Activated naive CD4-positive, alpha-beta T cell treated with anti-CD3 and anti-CD28 coated beads, Interleukin-2, amount 10 ng/mL, durations not matched to agents 7 days and 5 days (primary cell): ENCODE results near the gene SERPINE3.

Experiments
- CTCF ChIA-PET: fragments of 350-600 bp; sonication (Branson Sonifier 250); formaldehyde crosslinking; loops from one replicate; lab custom pipeline; 2021; ENCODE audit warnings: antibody characterized with exemption; lab: Charles Lee
- DNase-seq: peaks from one replicate; pipeline ENCODE4 v3.0.0-alpha.2; 2020
- H3K27ac Mint-ChIP-seq: one replicate; pipeline ENCODE4 v1.8.0; 2021; ENCODE audit warnings: mild to moderate bottlenecking, moderate library complexity, mixed read lengths
- H3K27me3 Mint-ChIP-seq: one replicate; pipeline ENCODE4 v1.8.0; 2021; ENCODE audit warnings: mild to moderate bottlenecking, mixed read lengths
- H3K36me3 Mint-ChIP-seq: one replicate; pipeline ENCODE4 v1.8.0; 2021; ENCODE audit warnings: mixed read lengths
- H3K4me1 Mint-ChIP-seq: one replicate; pipeline ENCODE4 v1.8.0; 2021; ENCODE audit warnings: mixed read lengths
- H3K4me3 Mint-ChIP-seq: one replicate; pipeline ENCODE4 v1.8.0; 2021; ENCODE audit warnings: mild to moderate bottlenecking, moderate library complexity, mixed read lengths
- H3K9me3 Mint-ChIP-seq: one replicate; pipeline ENCODE4 v1.8.0; 2021; ENCODE audit warnings: mixed read lengths

The SERPINE3 gene

DNA sequence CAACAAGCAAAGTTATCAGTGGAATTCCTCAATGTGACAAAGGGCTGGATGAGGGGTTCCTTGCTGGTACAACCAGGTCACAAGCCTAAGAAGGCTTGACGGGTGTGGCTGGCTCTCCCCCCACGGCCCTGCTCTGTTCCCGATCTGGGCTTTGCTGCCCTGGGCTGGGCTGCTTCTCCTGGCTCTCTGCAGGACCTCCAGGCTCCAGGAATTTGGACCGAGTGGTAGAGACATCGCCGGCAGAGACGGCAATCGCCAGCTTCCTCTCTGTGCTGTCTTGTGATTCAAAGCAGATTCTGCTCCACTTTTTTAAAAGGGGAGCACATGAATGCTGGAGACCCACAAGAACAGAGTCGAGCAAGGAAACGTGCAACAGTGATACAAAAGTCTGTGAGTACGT is at the start of gene SERPINE3:
TSS of gene SERPINE3 (plus strand) at position 338 of the 400 bp plus-strand sequence. CDS start 1,401 bp downstream, outside the sequence.
- Mint-ChIP-seq H3K9me3 (no peaks in the 10 kb centered on the region), H3K4me3 (no peak within 1 kb of the TSS), H3K27me3 (peaks cover 4% of the 10 kb centered on the region), H3K27ac (no peak within 1 kb of the TSS), H3K36me3 (no peaks in the 10 kb centered on the region), H3K4me1 (peaks cover 5% of the 10 kb centered on the region)
- DNase-seq: no peak
- CTCF ChIA-PET: no interaction called here

DNA sequence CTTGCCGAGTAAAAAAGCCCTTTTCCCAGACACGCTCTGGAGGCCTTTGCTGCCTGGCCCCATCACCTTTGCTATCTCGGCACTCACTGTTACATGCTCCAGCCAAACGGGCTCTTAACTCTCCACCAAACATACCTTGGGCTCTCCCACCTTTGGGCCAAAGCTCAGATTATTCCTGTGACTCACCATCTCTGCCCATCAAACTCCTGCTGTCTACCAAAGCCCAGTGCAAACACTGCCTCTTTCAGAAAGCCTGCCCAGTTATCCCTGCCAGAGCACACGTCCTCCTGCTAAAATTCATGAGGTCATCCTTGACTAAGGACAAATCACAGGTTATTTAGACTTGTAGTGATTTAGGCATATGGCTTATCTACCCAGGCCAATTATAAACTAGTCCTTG is 48.1 kb upstream of the SERPINE3 start:
- no peaks in the 10 kb centered on the region for H3K9me3 Mint-ChIP-seq
- peaks cover 15% of the 10 kb centered on the region for H3K27me3 Mint-ChIP-seq
- H3K36me3 Mint-ChIP-seq: no peaks in the 10 kb centered on the region
- H3K4me1 Mint-ChIP-seq: peaks cover 2% of the 10 kb centered on the region
- no peak for DNase-seq
- no peak overlapping the region for H3K4me3 Mint-ChIP-seq
- no peak overlapping the region for H3K27ac Mint-ChIP-seq
- CTCF ChIA-PET: interaction anchor here (0.6 to 1.1 kb wide), 2 partner anchors 506 to 1068 kb away, joined by 3 read pairs; no protein-coding TSS in a partner anchor

DNA sequence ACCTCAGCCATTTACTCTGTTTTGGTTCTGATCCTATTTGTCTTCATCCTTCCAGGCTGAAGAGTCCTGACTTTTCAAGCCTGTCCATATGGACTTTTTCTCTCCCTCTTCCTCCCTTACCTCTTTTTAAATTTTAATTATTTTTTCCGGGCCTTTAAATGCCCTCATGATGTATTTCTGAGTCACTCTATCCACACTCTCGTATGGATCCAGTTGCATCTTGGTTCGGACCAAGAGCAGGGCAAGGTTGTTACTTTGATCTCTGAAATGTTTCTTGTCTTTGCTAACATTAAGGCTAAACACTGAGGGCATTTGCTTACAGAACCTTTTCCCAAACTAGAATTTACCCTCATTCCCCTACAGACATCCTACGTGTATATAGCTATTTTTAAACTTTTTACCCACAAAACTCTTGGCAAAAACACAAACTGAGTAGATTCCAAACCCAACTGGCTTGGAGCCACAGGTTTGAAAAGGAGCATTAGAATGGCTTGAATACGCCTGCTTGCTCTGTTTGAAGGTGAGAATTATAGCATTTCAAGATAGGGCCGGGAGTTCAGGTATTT is 47.4 kb upstream of the SERPINE3 start:
- no peaks in the 10 kb centered on the region for H3K4me1 Mint-ChIP-seq
- no peak overlapping the region for H3K27ac Mint-ChIP-seq
- DNase-seq: no peak
- no peaks in the 10 kb centered on the region for H3K9me3 Mint-ChIP-seq
- peaks cover 15% of the 10 kb centered on the region for H3K27me3 Mint-ChIP-seq
- H3K4me3 Mint-ChIP-seq: no peak overlapping the region
- H3K36me3 Mint-ChIP-seq: no peaks in the 10 kb centered on the region
- CTCF ChIA-PET: no interaction called here

DNA sequence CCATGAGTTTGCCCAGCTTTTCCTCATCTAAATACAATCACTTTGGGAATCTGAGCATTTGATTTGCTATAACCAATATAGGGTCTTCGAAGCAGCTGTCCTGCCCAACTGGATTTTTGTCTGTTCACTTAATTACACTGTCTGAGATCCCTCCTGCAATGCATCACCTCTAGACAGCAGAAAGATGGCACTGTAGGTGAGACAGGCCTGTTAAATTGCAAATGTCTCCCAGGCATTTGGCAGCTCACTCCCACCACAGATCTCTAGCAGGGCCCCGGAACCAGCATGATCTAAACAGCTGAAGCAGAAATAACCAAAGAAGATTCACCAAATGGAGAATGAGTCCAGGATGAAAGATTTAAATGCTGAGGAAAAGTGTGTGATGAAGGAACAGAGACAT is 41.9 kb upstream of the SERPINE3 start:
- CTCF ChIA-PET: interaction anchor here (0.7 to 3.2 kb wide), 4 partner anchors 11 to 500 kb away, joined by 3 to 16 read pairs (median 4); no protein-coding TSS in a partner anchor
- Mint-ChIP-seq H3K36me3 (no peaks in the 10 kb centered on the region), H3K9me3 (no peaks in the 10 kb centered on the region), H3K27me3 (peaks cover 4% of the 10 kb centered on the region), H3K4me3 (no peak overlapping the region), H3K4me1 (no peaks in the 10 kb centered on the region), H3K27ac (no peak overlapping the region)
- no peak for DNase-seq

DNA sequence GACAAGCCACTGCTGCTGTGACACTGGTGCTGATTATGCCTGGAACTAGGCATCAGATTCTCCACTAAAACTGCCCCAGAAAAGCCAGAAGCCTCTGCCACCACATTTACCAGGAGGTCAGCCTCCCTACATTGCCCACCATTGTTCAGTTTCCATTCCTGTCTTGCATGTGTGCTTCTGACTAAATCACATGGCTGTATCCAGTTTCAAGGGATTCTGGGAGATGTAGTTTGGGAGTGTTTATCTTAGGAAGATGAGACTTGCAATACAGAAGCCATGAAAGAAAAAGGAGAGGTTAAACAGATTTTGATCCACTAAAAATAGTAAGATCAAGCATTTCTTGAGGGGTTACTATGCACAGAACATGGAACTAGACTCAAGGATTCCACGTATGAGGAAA is 40.7 kb upstream of the SERPINE3 start:
- Mint-ChIP-seq H3K27ac (no peak overlapping the region), H3K36me3 (no peaks in the 10 kb centered on the region), H3K4me1 (no peaks in the 10 kb centered on the region), H3K27me3 (no peaks in the 10 kb centered on the region), H3K9me3 (no peaks in the 10 kb centered on the region), H3K4me3 (no peak overlapping the region)
- DNase-seq: no peak
- CTCF ChIA-PET: interaction anchor here (1.3 to 1.6 kb wide), 2 partner anchors 11 to 12 kb away, joined by 3 to 5 read pairs; no protein-coding TSS in a partner anchor

DNA sequence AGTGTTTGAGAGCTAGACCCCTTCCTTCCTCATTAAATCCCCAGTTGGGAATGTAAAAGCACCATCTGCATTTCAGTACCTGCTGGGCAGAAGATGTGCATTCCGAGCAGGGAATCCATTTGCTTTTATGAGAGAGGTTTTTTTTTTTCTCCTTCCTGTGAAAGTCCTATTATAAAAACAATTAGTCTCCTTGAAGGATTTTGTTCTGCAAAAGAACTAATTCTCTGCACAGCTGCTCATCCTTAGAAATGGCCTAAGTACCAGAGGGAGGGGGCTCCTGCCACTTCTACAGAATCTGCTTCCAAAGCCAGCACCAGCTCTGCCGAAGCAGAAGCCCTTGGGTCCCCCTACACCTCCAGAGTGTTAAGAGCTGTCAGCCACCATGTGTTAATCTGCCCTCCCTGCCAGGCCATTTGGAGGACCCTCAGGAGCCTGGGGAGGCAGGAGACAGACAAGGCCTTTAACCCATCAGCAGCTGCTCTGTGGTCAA is 36.4 kb upstream of the SERPINE3 start:
- no peak overlapping the region for H3K4me3 Mint-ChIP-seq
- no peak for DNase-seq
- CTCF ChIA-PET: interaction anchor here (0.5 kb wide), 1 partner anchor 439 kb away, joined by 3 read pairs; no protein-coding TSS in a partner anchor
- H3K36me3 Mint-ChIP-seq: no peaks in the 10 kb centered on the region
- no peak overlapping the region for H3K27ac Mint-ChIP-seq
- H3K9me3 Mint-ChIP-seq: no peaks in the 10 kb centered on the region
- H3K4me1 Mint-ChIP-seq: no peaks in the 10 kb centered on the region
- H3K27me3 Mint-ChIP-seq: peaks cover 3% of the 10 kb centered on the region

DNA sequence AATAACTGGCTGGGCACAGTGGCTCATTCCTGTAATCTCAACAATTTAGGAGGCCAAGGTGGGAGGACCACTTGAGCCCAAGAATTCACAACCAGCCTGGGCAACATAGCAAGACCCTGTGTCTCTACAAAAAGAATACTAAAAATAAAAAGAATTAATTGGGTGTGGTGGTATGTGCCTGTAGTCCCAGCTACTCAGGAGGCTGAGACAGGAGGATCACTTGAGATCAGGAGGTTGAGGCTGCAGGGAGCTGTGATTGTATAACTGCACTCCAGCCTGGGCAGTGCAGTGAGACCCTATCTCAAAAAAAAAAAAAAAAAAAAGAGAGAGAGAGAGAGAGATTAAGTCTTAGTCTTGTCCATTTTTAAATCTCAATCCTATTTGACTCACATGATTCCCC is 35.6 kb upstream of the SERPINE3 start:
- H3K4me1 Mint-ChIP-seq: no peaks in the 10 kb centered on the region
- CTCF ChIA-PET: no interaction called here
- peaks cover 8% of the 10 kb centered on the region for H3K27me3 Mint-ChIP-seq
- no peaks in the 10 kb centered on the region for H3K36me3 Mint-ChIP-seq
- H3K4me3 Mint-ChIP-seq: no peak overlapping the region
- DNase-seq: no peak
- H3K27ac Mint-ChIP-seq: no peak overlapping the region
- no peaks in the 10 kb centered on the region for H3K9me3 Mint-ChIP-seq

DNA sequence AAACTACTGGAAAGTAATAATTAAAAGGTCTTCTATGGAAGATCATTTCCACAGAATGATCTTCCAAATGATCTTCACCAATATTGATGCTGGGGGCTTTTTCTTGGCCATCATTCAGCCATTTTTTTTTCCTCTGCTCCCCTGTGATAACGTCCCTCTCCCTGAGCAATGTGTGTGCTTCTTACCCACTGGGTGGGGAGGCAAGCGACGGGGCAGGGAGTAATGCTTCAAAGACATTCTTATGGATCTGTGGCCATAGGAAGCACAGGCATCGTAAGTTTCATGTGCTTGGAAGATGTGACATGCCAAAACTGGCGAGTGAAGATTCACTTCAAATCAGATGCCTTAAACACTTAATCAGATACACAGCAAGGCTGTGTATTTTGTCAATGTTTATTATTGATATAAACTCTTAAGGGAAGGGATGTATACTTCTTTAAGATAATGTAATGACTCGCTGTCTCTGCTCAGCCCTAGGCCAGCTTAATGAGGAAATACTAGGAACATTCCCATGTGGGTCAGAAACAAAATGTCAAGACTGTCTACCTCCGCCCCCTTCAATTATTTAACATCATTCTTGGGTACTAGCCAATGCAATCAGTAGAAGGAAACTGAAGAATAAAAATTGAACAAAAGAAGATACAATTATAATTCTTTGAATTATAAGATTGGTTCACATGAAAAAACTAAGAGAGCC is 34.1 kb upstream of the SERPINE3 start:
- DNase-seq: no peak
- Mint-ChIP-seq H3K27me3 (peaks cover 10% of the 10 kb centered on the region), H3K9me3 (no peaks in the 10 kb centered on the region), H3K27ac (no peak overlapping the region), H3K4me1 (no peaks in the 10 kb centered on the region), H3K36me3 (no peaks in the 10 kb centered on the region), H3K4me3 (no peak overlapping the region)
- CTCF ChIA-PET: no interaction called here

DNA sequence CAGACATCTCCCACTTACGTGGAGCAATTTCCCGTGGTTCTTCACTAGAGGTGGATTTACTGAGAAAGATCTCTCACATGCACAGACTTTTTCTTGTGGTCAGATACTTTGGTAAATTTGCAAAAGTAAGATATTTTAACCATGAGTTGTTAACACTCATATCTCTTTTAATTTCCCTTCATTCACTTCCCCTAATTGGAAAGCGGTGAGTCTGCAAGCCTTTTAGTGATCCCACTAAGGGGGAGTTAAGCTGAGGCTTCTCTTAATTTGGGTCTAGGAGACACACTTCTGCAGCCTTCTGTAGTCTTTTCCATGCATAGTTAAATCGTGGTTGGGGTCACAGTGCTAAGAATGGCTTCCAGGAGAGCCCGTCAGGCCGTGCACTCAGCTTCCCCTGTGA is 30.7 kb upstream of the SERPINE3 start:
- H3K9me3 Mint-ChIP-seq: no peaks in the 10 kb centered on the region
- H3K4me3 Mint-ChIP-seq: no peak overlapping the region
- DNase-seq: no peak
- peaks cover 19% of the 10 kb centered on the region for H3K27me3 Mint-ChIP-seq
- H3K27ac Mint-ChIP-seq: no peak overlapping the region
- no peaks in the 10 kb centered on the region for H3K4me1 Mint-ChIP-seq
- CTCF ChIA-PET: interaction anchor here (1.0 to 1.2 kb wide), 2 partner anchors 22 to 183 kb away, joined by 3 to 4 read pairs; no protein-coding TSS in a partner anchor
- no peaks in the 10 kb centered on the region for H3K36me3 Mint-ChIP-seq

DNA sequence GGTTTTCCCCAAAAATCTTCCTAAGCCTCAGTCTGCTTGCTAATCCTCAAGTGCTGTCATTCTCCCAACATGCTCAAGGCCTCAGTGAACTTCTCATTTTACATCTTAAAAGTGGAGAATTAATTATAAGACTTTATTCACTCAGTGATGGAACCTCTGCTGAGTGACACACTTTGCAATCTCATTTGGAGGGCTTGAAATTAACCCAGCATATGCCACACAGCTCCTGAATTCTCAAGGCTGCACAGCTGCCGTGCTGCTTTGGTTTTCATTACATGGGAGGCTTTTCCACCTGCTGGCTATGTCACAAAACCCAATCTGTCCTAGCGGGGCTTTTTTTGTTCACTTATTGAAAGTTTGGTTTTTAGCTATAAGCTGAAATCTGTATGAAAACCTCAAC is 28.3 kb upstream of the SERPINE3 start:
- DNase-seq: no peak
- H3K27ac Mint-ChIP-seq: no peak overlapping the region
- H3K4me3 Mint-ChIP-seq: no peak overlapping the region
- H3K9me3 Mint-ChIP-seq: no peaks in the 10 kb centered on the region
- H3K4me1 Mint-ChIP-seq: no peaks in the 10 kb centered on the region
- peaks cover 20% of the 10 kb centered on the region for H3K27me3 Mint-ChIP-seq
- CTCF ChIA-PET: interaction anchor here (1.0 kb wide), 1 partner anchor 25 kb away, joined by 3 read pairs; no protein-coding TSS in a partner anchor
- no peaks in the 10 kb centered on the region for H3K36me3 Mint-ChIP-seq

DNA sequence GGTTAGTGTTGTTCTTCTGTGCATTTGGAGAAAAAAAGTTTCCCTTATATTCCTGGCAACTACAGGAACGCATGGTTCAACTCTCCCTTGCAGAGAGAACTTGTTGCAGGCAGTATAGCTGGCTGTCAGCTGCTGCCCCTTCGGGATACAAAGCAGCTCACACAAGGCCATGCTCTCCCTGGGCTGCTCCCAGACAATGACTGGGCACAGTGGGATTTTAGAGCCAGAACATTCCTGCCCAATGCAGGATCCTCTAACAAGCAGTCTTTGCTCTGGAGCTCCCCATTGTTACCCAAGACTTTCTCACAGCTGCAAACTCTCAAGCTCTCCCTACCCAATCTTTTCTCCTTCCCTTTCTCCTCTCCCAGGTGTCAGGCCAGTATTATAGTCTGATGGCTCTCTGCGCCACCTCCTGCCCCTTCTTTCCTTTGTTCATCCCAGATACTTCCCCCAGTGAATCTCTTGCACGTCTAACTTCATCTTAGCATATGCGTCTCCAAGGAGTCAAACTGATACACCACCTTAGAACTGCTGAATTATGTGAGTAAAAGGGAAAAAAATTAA is 27.5 kb upstream of the SERPINE3 start:
- CTCF ChIA-PET: interaction anchor here (1.0 kb wide), 1 partner anchor 26 kb away, joined by 3 read pairs; no protein-coding TSS in a partner anchor
- DNase-seq: no peak
- Mint-ChIP-seq H3K27me3 (peaks cover 20% of the 10 kb centered on the region), H3K27ac (no peak overlapping the region), H3K9me3 (no peaks in the 10 kb centered on the region), H3K36me3 (no peaks in the 10 kb centered on the region), H3K4me1 (no peaks in the 10 kb centered on the region), H3K4me3 (no peak overlapping the region)

DNA sequence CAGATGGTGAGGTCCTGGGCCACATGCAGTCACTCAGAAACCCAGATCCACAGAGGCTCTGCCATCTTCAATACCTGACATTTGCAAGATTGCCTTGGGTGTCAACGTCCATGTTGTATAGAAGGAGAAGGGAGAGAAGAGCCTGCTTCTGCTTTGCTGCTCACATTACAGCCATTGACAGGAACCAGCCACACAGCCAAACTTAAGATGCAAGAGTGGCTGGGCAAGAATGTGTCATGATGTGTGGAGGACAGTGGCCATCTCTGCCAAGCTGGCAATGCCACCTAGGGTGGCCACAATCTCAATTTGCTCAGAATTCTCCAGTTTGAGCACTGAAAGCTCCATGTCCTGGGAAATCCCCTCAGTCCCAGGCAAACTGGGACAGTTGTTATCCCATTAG is 25.9 kb upstream of the SERPINE3 start:
- CTCF ChIA-PET: no interaction called here

DNA sequence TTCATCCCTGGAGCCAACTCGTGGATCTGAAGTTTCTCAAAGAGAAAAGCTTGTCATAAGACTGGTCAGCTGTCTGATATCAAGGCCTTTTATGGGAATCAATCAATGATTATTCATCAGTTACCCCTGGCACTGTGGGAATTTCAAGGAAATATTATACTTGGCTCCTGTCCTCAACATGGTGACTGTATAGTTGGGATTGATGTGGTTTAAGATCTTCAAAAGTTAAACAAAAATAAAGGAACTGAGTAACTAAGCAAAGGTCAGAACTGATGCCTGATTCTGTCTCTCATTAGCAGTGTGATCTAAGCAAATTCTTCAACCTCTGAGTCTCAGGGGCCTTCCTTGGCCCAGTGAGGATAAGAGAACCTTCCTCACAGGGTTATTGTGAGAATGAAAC is 22.2 kb upstream of the SERPINE3 start:
- CTCF ChIA-PET: interaction anchor here (0.7 kb wide), 1 partner anchor 508 kb away, joined by 3 read pairs; no protein-coding TSS in a partner anchor
- DNase-seq: no peak
- no peaks in the 10 kb centered on the region for H3K4me1 Mint-ChIP-seq
- H3K27me3 Mint-ChIP-seq: peaks cover 9% of the 10 kb centered on the region
- H3K4me3 Mint-ChIP-seq: no peak overlapping the region
- H3K27ac Mint-ChIP-seq: no peak overlapping the region
- H3K9me3 Mint-ChIP-seq: no peaks in the 10 kb centered on the region
- H3K36me3 Mint-ChIP-seq: no peaks in the 10 kb centered on the region

More for the DNA sequence above, 25.9 kb upstream of the SERPINE3 start:
- DNase-seq: no peak
- H3K4me1 Mint-ChIP-seq: no peaks in the 10 kb centered on the region
- H3K4me3 Mint-ChIP-seq: no peak overlapping the region
- no peak overlapping the region for H3K27ac Mint-ChIP-seq
- H3K36me3 Mint-ChIP-seq: no peaks in the 10 kb centered on the region
- no peaks in the 10 kb centered on the region for H3K9me3 Mint-ChIP-seq
- peaks cover 18% of the 10 kb centered on the region for H3K27me3 Mint-ChIP-seq

DNA sequence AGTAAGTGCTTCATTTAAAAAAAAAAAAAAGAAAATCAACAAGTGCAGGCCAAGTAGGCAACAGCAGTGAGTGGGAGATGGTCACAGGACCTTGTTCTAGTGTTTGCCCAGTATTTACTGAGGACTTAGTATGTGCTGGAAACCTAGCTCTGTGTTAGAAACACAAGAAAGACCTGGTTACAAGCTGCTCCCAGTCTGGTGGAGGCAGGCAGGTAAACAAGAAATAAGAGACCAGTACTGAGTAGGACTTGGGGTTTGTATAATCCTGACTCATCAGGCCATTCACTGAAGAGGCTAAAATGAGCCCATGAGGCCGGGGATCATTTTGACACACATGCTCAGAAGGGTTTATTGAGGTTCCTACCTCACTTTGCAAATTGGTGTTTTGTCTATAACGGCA is 21.5 kb upstream of the SERPINE3 start:
- H3K9me3 Mint-ChIP-seq: no peaks in the 10 kb centered on the region
- CTCF ChIA-PET: interaction anchor here (0.6 to 0.8 kb wide), 3 partner anchors 71 to 876 kb away, joined by 3 read pairs; no protein-coding TSS in a partner anchor
- no peak overlapping the region for H3K4me3 Mint-ChIP-seq
- H3K4me1 Mint-ChIP-seq: no peaks in the 10 kb centered on the region
- DNase-seq: no peak
- no peaks in the 10 kb centered on the region for H3K36me3 Mint-ChIP-seq
- H3K27me3 Mint-ChIP-seq: peaks cover 9% of the 10 kb centered on the region
- no peak overlapping the region for H3K27ac Mint-ChIP-seq
